Calu3 (cell line): ENCODE results near the gene SLIT3. TPM values are rescaled to one million over a fixed set of nuclear protein-coding genes. Genes with fewer than 3 reads are reported as not detected.

ENCODE experiments used
- BruUV-seq: library from RNA; stranded (reverse); fragments of 400-500 nt; replicated peaks from 2 replicates; lab custom pipeline; 2021; lab: Mats Ljungman, UMichigan
- CTCF ChIA-PET: fragments of 300-600 bp; sonication (Branson Sonifier 250); formaldehyde crosslinking; loops from one replicate; lab custom pipeline; 2022; ENCODE audit warnings: antibody characterized with exemption; lab: Charles Lee
- DNase-seq: peaks from one replicate; pipeline ENCODE4 v3.0.0; 2022
- H3K27ac Mint-ChIP-seq: one replicate; pipeline ENCODE4 v1.8.0; 2022; ENCODE audit warnings: mixed read lengths; ENCODE audit not compliant: unreplicated experiment
- H3K27me3 Mint-ChIP-seq: one replicate; pipeline ENCODE4 v1.8.0; 2022; ENCODE audit warnings: mixed read lengths; ENCODE audit not compliant: unreplicated experiment
- H3K36me3 Mint-ChIP-seq: one replicate; pipeline ENCODE4 v1.8.0; 2022; ENCODE audit warnings: mild to moderate bottlenecking, moderate library complexity, mixed read lengths; ENCODE audit not compliant: insufficient read depth, unreplicated experiment
- H3K4me1 Mint-ChIP-seq: one replicate; pipeline ENCODE4 v1.8.0; 2022; ENCODE audit warnings: mild to moderate bottlenecking, low read depth, mixed read lengths; ENCODE audit not compliant: unreplicated experiment
- H3K4me3 Mint-ChIP-seq: one replicate; pipeline ENCODE4 v1.8.0; 2022; ENCODE audit warnings: mild to moderate bottlenecking, low read depth, moderate library complexity, mixed read lengths; ENCODE audit not compliant: unreplicated experiment
- H3K9me3 Mint-ChIP-seq: one replicate; pipeline ENCODE4 v1.8.0; 2022; ENCODE audit warnings: low read depth, mixed read lengths; ENCODE audit not compliant: unreplicated experiment
- CTCF ChIP-seq: fragments of 200-600 bp; IDR thresholded peaks from one replicate; pipeline ENCODE4 v1.8.0; 2022; ENCODE audit warnings: antibody characterized with exemption; ENCODE audit not compliant: unreplicated experiment
- intact Hi-C: fragments of 100-400 bp; cut with micrococcal nuclease; formaldehyde crosslinking; loops from one replicate; pipeline ENCODE4 v1.10.0; 2022; ENCODE audit not compliant: unreplicated experiment
- total RNA-seq: library from RNA; stranded (reverse); gene quantifications from 2 replicates; pipeline ENCODE4 v1.2.3, GENCODE V29; 2022

The SLIT3 gene
- total RNA-seq, 1 experiment from 2014 or later = not detected

GRCh38 chr5:169051351-169051750, 249.6 kb downstream of the SLIT3 start:
- Mint-ChIP-seq H3K27me3 (peaks cover 21% of the 10 kb centered on the region), H3K9me3 (no peaks in the 10 kb centered on the region), H3K36me3 (no peaks in the 10 kb centered on the region), H3K4me3 (no peak overlapping the region), H3K4me1 (no peaks in the 10 kb centered on the region), H3K27ac (no peak overlapping the region)
- intact Hi-C loops = no loop called here
- CTCF ChIA-PET = interaction anchor here (0.6 kb wide), 1 partner anchor 559 kb away, joined by 6 read pairs; no protein-coding TSS in a partner anchor
- no peak for TF ChIP-seq CTCF
- DNase-seq = no peak
- no TSS peak for BruUV-seq

GRCh38 chr5:169050636-169051035, 250.3 kb downstream of the SLIT3 start:
- CTCF ChIA-PET = interaction anchor here (0.6 kb wide), 1 partner anchor 560 kb away, joined by 6 read pairs; no protein-coding TSS in a partner anchor
- intact Hi-C loops = no loop called here
- TF ChIP-seq CTCF = no peak
- H3K36me3 Mint-ChIP-seq = no peaks in the 10 kb centered on the region
- no peak overlapping the region for H3K4me3 Mint-ChIP-seq
- peaks cover 18% of the 10 kb centered on the region for H3K27me3 Mint-ChIP-seq
- H3K9me3 Mint-ChIP-seq = no peaks in the 10 kb centered on the region
- no peak for DNase-seq
- BruUV-seq = no TSS peak
- H3K27ac Mint-ChIP-seq = no peak overlapping the region
- no peaks in the 10 kb centered on the region for H3K4me1 Mint-ChIP-seq

- no peaks in the 10 kb centered on the region for H3K4me1 Mint-ChIP-seq
- H3K9me3 Mint-ChIP-seq = no peaks in the 10 kb centered on the region
These were observed 250.8 kb downstream of the SLIT3 start for GRCh38 chr5:169050146-169050571.

DNA sequence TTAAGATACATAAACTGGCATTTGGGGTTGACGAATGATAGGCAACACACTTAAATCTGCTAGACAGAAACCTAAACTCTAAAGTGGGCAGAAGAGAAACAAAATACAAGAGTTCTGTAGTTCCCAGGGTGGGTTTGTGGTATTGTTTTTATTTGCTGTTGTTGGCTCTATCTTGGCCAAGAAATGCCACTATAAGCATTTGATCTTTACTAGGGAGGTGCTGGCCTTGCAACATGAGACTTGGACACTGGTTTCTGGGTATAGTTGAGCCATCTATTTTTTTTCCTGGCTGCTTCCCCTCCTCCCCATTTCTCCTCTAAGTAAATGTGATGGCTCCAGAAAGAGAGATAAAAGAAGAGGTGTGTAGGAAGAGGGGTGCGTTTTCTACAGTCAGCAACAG, 251.2 kb downstream of the SLIT3 start:
- no peak for TF ChIP-seq CTCF
- Mint-ChIP-seq H3K27me3 (peaks cover 9% of the 10 kb centered on the region), H3K36me3 (no peaks in the 10 kb centered on the region), H3K27ac (no peak overlapping the region), H3K4me3 (no peak overlapping the region), H3K4me1 (no peaks in the 10 kb centered on the region), H3K9me3 (no peaks in the 10 kb centered on the region)
- intact Hi-C loops = no loop called here
- CTCF ChIA-PET = no interaction called here
- no TSS peak for BruUV-seq
- DNase-seq = no peak

More at GRCh38 chr5:169050146-169050571, 250.8 kb downstream of the SLIT3 start:
- TF ChIP-seq CTCF = no peak
- Mint-ChIP-seq H3K27ac (no peak overlapping the region), H3K36me3 (no peaks in the 10 kb centered on the region), H3K27me3 (peaks cover 14% of the 10 kb centered on the region), H3K4me3 (no peak overlapping the region)
- DNase-seq = no peak
- intact Hi-C loops = no loop called here
- CTCF ChIA-PET = no interaction called here
- no TSS peak for BruUV-seq
